ENCODE measurements around the gene NKX6-1.

DNA sequence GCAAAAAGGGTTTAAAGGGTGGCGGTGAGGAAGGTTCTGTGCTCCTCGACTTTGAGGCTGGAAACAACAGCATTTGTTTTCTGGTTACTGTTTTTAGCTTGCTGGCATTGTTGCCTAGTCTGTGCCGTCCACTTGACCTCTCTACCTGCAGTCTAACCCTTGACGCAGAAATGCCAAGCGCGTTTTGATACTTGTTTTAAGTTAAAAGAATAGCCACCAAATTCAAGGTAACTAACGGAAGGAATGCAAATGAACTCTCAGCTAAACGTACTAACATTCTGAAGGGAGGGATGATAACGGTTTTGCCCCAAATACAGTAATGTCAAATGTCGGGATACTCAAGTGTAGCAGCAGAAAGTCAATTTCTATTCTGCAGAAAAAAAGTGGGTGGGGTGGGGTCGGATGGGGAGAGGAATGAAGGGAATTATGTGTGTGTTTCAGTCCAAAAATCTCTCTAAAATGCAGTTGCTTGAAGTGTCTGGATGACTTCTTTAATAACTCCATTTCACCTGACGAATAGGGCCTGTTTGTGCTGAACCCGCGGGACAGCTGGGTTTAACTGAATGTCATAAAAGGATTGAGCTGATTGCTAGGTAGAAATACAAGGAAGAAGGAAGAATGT is 3.4 kb upstream of the NKX6-1 start:
- no peak for TF ChIP-seq POLR2A (IDR thresholded peaks at IDR 0.05; ENCODE audit: low read depth, low read length)
- no peak for TF ChIP-seq POLR2AphosphoS5 (IDR thresholded peaks at IDR 0.05; ENCODE audit: low read depth, low read length)

Measured in GM12892 (cell line).